ENCODE results near the gene ADORA1.

ADORA1 gene

GRCh38 chr1:203135636-203136305 is 8.2 kb downstream of the ADORA1 start:
- no peak overlapping the region for H3K4me3 ChIP-seq (ENCODE audit: control insufficient read depth, low read depth, low read length)
- no peak for DNase-seq (ENCODE audit: low read depth)
- no peak for TF ChIP-seq CTCF (conservative IDR thresholded peaks at IDR 0.05; ENCODE audit: control insufficient read depth, insufficient read depth, low read depth, low read length)

- no peak for DNase-seq (ENCODE audit: low read depth)
- H3K4me3 ChIP-seq (ENCODE audit: control insufficient read depth, low read depth, low read length) = no peak overlapping the region
- TF ChIP-seq CTCF (conservative IDR thresholded peaks at IDR 0.05; ENCODE audit: control insufficient read depth, insufficient read depth, low read depth, low read length) = no peak
Measured at GRCh38 chr1:203136409-203137042, 9.0 kb downstream of the ADORA1 start.

- no peak overlapping the region for H3K4me3 ChIP-seq (ENCODE audit: control insufficient read depth, low read depth, low read length)
- no peak for DNase-seq (ENCODE audit: low read depth)
- TF ChIP-seq CTCF (conservative IDR thresholded peaks at IDR 0.05; ENCODE audit: control insufficient read depth, insufficient read depth, low read depth, low read length) = no peak
Measured at GRCh38 chr1:203137324-203137723, 9.8 kb downstream of the ADORA1 start.

GRCh38 chr1:203138066-203138465 is 10.5 kb downstream of the ADORA1 start:
- no peak for DNase-seq (ENCODE audit: low read depth)
- no peak overlapping the region for H3K4me3 ChIP-seq (ENCODE audit: control insufficient read depth, low read depth, low read length)
- no peak for TF ChIP-seq CTCF (conservative IDR thresholded peaks at IDR 0.05; ENCODE audit: control insufficient read depth, insufficient read depth, low read depth, low read length)

- no peak for TF ChIP-seq CTCF (conservative IDR thresholded peaks at IDR 0.05; ENCODE audit: control insufficient read depth, insufficient read depth, low read depth, low read length)
- no peak overlapping the region for H3K4me3 ChIP-seq (ENCODE audit: control insufficient read depth, low read depth, low read length)
- no peak for DNase-seq (ENCODE audit: low read depth)
Measured at GRCh38 chr1:203139976-203140475, 12.5 kb downstream of the ADORA1 start.

GRCh38 chr1:203140743-203141520 is 13.4 kb downstream of the ADORA1 start:
- no peak for TF ChIP-seq CTCF (conservative IDR thresholded peaks at IDR 0.05; ENCODE audit: control insufficient read depth, insufficient read depth, low read depth, low read length)
- DNase-seq (ENCODE audit: low read depth) = no peak
- no peak overlapping the region for H3K4me3 ChIP-seq (ENCODE audit: control insufficient read depth, low read depth, low read length)

Measured in fibroblast of mammary gland (primary cell).